GM12892 (cell line): ENCODE data around the gene CBLIF.

Experiments
- POLR2A ChIP-seq: IDR thresholded peaks from 2 replicates; pipeline ENCODE4 v1.6.1; 2011; ENCODE audit warnings: low read depth, low read length, control low read depth
- POLR2AphosphoS5 ChIP-seq: IDR thresholded peaks from 2 replicates; pipeline ENCODE4 v1.6.1; 2011; ENCODE audit warnings: low read depth, low read length, control low read depth

GRCh38 chr11:59783632-59784090 lies 61.6 kb downstream of the CBLIF start:
- TF ChIP-seq POLR2A (no peak), POLR2AphosphoS5 (no peak)
